Mesothelial cell of epicardium (in vitro differentiated cells): ENCODE measurements around the gene MBP. TPM values are rescaled to one million over a fixed set of nuclear protein-coding genes. Genes with fewer than 3 reads are reported as not detected.

Source experiments
- DNase-seq, 2 experiments: peaks; one replicate each; pipeline ENCODE4 v3.0.0; 2021; ENCODE audit warnings: low spot score in 2 of 2; ENCODE audit not compliant: unreplicated experiment in 2 of 2
- H3K27ac Mint-ChIP-seq: 2 replicates; pipeline ENCODE4 v1.8.0; 2021; ENCODE audit warnings: mixed read lengths
- H3K27me3 Mint-ChIP-seq: 2 replicates; pipeline ENCODE4 v1.8.0; 2021; ENCODE audit warnings: low read depth, mixed read lengths
- H3K36me3 Mint-ChIP-seq: 2 replicates; pipeline ENCODE4 v1.8.0; 2021; ENCODE audit warnings: mixed read lengths
- H3K4me1 Mint-ChIP-seq: 2 replicates; pipeline ENCODE4 v1.8.0; 2021; ENCODE audit warnings: mixed read lengths
- H3K4me3 Mint-ChIP-seq: 2 replicates; pipeline ENCODE4 v1.8.0; 2021; ENCODE audit warnings: mild to moderate bottlenecking, moderate library complexity, mixed read lengths
- H3K9me3 Mint-ChIP-seq: 2 replicates; pipeline ENCODE4 v1.8.0; 2021; ENCODE audit warnings: mixed read lengths
- total RNA-seq: library from RNA; stranded (reverse); gene quantifications from 3 replicates; pipeline ENCODE4 v1.2.1, GENCODE V29; 2021
- TF ChIP-seq, protein P1 (sequence below): fragments of 200-600 bp; sonication (generic); IDR thresholded peaks from one replicate; pipeline ENCODE4 v1.5.0; 2021; ENCODE audit warnings: antibody characterized with exemption; ENCODE audit not compliant: unreplicated experiment

MBP gene
- total RNA-seq, 1 donor from 2014 or later = 20.8 TPM

DNA sequence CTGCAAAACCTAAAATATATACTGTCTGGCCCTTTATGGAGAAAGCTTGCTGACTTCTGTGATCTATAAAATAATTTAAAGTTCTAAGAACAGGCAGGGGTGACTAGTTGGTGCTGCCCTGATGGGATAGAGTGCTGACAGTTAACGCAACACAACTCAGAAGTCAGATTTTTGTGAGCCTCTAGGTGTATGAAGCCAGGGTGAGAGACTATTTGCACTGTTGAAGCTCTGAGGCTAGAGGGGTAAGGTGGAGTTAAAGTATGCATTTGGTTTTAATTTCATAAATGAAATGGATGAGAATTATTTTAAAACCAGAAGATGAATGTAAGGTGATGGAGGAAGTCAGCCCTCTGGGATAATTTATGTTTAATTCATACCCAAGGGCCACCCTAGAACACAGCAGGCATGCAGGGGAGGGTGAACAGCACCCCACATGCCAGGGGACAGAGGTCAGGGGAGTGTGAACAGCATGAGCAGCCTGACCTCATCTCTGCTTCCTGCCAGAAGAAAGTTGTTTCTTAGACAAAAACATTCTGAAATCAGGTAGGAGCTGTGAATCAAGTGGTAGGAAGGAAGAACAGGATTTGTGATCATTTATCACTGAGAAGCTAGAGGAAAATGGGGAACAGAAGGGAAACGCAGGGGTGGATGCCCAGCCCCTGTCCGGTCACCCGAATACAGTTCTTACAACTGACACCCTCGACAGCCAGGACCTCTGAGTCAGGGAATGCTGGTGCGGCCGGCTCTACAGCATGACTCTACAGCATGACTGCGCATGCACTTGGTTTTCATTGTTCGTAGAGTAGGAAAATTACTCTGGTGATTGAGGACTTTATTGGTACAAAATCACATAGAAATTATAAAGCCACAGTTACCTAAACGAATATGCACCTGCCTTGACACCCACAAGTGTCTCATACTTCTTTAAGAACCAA is 93.1 kb downstream of the MBP start:
- peaks cover 4% of the 10 kb centered on the region for H3K4me1 Mint-ChIP-seq
- H3K27ac Mint-ChIP-seq = no peak overlapping the region
- H3K9me3 Mint-ChIP-seq = no peaks in the 10 kb centered on the region
- H3K4me3 Mint-ChIP-seq = no peak overlapping the region
- TF ChIP-seq, protein P1, sequence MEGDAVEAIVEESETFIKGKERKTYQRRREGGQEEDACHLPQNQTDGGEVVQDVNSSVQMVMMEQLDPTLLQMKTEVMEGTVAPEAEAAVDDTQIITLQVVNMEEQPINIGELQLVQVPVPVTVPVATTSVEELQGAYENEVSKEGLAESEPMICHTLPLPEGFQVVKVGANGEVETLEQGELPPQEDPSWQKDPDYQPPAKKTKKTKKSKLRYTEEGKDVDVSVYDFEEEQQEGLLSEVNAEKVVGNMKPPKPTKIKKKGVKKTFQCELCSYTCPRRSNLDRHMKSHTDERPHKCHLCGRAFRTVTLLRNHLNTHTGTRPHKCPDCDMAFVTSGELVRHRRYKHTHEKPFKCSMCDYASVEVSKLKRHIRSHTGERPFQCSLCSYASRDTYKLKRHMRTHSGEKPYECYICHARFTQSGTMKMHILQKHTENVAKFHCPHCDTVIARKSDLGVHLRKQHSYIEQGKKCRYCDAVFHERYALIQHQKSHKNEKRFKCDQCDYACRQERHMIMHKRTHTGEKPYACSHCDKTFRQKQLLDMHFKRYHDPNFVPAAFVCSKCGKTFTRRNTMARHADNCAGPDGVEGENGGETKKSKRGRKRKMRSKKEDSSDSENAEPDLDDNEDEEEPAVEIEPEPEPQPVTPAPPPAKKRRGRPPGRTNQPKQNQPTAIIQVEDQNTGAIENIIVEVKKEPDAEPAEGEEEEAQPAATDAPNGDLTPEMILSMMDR = no peak
- peaks cover 2% of the 10 kb centered on the region for H3K36me3 Mint-ChIP-seq
- no peak for DNase-seq
- H3K27me3 Mint-ChIP-seq = peaks cover 2% of the 10 kb centered on the region

DNA sequence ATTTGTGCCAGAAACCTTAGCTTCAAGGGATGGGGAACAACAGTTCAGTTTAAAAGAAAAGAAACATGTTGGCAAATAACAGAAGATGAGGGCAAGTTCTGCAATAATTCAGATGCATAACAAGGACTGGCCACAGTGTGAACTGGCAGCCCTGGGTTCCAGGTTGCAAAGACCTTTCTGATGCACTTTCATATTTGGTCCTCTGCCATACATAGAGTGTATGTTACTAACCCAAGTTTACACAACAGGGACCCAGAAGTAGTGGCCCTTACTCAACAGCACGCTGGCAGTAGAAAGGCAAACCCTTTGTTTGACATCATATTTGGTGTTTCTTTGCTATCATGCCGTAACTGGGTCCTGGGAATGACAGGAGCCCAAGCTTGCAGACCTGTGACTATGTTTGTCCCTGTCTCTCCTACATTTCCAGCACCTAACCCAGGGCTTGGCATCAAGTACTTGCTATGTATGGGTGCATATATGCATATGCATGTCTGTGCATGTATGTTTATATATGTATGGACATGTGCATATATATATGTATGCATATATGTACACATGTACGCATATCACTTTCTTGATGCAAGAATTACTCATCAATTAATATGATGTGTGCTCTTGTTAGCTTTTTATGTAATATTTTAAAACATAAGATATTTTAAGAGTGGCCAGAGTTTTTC is 94.3 kb downstream of the MBP start:
- peaks cover 4% of the 10 kb centered on the region for H3K4me1 Mint-ChIP-seq
- H3K9me3 Mint-ChIP-seq = no peaks in the 10 kb centered on the region
- H3K27ac Mint-ChIP-seq = no peak overlapping the region
- no peak overlapping the region for H3K4me3 Mint-ChIP-seq
- TF ChIP-seq, protein P1 = no peak
- DNase-seq = no peak
- peaks cover 2% of the 10 kb centered on the region for H3K36me3 Mint-ChIP-seq
- H3K27me3 Mint-ChIP-seq = peaks cover 2% of the 10 kb centered on the region

DNA sequence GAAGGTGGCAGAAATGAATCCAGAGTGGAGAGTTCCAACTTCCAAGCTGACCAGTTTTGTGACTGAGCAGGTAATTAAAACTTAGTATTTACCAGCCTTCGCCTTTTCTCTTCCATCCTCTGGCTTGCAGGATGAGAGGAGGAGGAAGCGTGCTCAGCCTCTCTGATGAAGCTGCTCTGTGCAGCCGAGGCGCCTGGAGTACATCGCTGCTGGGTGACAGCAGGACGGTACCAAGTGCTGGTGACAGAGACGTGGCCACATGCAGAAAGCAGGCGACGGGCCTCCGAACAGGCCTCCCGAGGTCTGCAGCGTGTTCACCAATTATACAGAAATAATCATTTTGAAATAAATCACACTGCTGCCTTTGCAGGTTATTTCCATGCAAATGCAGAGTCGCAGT is 95.0 kb downstream of the MBP start:
- Mint-ChIP-seq H3K27ac (no peak overlapping the region), H3K9me3 (no peaks in the 10 kb centered on the region), H3K4me1 (no peaks in the 10 kb centered on the region)

DNA sequence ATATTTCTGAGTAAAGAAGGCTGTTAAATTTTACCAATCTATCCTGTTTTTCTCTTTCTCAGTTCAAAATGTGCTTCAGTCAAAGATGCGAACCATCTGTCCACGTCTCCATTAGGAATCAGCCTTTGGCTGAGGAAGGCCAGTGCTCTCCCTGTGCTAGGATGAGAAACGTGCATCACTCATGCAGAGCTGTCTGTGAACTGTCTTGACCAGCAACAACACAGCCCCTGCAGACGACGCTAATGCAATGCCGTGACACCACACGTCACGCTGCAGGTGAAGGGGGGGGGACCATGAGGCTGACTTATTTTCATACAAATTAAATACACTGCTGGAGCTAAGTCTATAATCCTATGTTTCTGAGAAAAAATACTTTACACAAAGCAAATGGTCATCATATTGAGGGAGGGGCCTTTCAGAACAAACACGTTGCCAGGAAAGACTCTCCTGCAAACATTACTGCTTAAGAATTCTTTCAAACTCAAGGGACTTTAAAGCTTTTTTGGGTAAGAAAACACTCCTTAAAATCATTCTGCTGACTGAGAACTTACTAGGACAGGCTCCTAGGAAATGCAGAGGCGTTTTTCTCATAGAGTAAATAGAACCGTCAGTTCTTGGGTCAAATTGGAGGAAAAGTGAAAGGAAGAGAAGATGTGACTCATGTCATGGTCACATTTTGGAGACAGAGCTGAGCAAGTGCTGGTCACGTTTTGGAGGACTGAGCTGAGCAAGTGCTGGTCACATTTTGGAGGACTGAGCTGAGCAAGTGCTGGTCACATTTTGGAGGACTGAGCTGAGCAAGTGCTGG is 97.0 kb downstream of the MBP start:
- peaks cover 2% of the 10 kb centered on the region for H3K27me3 Mint-ChIP-seq
- peaks cover 2% of the 10 kb centered on the region for H3K36me3 Mint-ChIP-seq
- no peak overlapping the region for H3K27ac Mint-ChIP-seq
- no peak overlapping the region for H3K4me3 Mint-ChIP-seq
- no peaks in the 10 kb centered on the region for H3K9me3 Mint-ChIP-seq
- TF ChIP-seq, protein P1 = no peak
- no peak for DNase-seq
- no peaks in the 10 kb centered on the region for H3K4me1 Mint-ChIP-seq

More for the DNA sequence above, 95.0 kb downstream of the MBP start:
- TF ChIP-seq, protein P1 = no peak
- DNase-seq = no peak
- Mint-ChIP-seq H3K27me3 (peaks cover 2% of the 10 kb centered on the region), H3K4me3 (no peak overlapping the region), H3K36me3 (peaks cover 2% of the 10 kb centered on the region)

DNA sequence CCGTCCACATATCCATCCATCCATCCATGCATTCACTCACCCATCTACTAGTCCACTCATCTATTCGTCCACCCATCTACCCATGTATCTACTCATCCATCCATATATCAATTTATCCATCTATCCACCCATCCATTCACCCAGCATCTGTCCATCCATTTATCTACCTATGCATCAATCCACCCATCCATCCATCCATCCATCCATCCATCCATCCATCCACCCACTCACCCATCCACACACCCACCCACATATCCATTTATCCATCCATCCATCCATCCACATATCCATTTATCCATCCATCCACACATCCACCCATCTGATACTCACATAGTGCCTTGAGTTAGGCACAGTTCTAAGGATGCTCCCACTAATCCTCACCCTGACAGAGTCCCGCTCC is 99.0 kb downstream of the MBP start:
- H3K4me3 Mint-ChIP-seq = no peak overlapping the region
- DNase-seq = no peak
- TF ChIP-seq, protein P1 = no peak
- H3K36me3 Mint-ChIP-seq = peaks cover 9% of the 10 kb centered on the region
- peaks cover 2% of the 10 kb centered on the region for H3K27me3 Mint-ChIP-seq
- no peaks in the 10 kb centered on the region for H3K9me3 Mint-ChIP-seq
- H3K27ac Mint-ChIP-seq = no peak overlapping the region
- no peaks in the 10 kb centered on the region for H3K4me1 Mint-ChIP-seq
